Airway epithelial cell (primary cell): ENCODE measurements around the gene NDUFB4. TPM values are rescaled to one million over a fixed set of nuclear protein-coding genes. Genes with fewer than 3 reads are reported as not detected.

Experiments used
- total RNA-seq: library from RNA; depleted of rRNA; stranded (reverse); fragments of >200 nt; gene quantifications from 2 replicates; pipeline ENCODE4 v1.2.3, GENCODE V29; 2015

The NDUFB4 gene
- 152 and 271 TPM in 2 replicates for total RNA-seq

DNA sequence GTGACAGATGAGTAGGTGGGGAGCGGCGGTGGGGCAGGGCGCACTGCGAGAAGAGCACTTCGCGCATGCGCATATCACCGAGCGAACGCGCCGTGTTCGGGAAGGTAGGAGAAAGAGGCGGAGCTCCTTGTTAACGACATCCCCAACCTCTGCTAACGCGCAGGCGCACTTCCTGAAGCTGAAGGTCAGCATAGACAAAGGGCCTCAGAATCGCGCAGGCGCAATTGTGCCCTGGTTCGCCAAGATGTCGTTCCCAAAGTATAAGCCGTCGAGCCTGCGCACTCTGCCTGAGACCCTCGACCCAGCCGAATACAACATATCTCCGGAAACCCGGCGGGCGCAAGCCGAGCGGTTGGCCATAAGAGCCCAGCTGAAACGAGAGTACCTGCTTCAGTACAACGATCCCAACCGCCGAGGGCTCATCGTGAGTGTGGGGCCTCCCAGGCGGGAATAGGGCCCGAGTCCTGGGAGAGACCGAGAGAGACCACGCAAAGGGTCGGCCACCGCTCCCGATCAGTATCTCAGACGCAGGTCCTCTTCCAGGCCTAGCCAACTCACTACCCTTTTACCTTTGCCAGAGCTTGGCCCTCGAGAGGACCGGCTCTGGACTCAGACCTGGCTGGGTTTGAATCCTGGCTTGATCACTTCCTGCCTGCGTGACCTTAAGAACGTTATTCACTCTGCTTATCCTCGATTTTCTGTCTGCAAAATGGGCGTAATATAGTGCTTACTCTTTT is at the start of gene NDUFB4:
Gene NDUFB4 (plus strand): TSS at position 221 of the 737 bp plus-strand sequence. CDS start 24 bp downstream, at position 245.

Other genes with a start within 250 kb of the NDUFB4 start
- gene LRRC58, start 247.0 kb upstream of the NDUFB4 start, total RNA-seq = 22.5 and 22.9 TPM in 2 replicates
- gene FSTL1, start 145.3 kb upstream of the NDUFB4 start, total RNA-seq = 69.8 and 103 TPM in 2 replicates
- gene HGD, start 85.9 kb downstream of the NDUFB4 start, total RNA-seq = 0.05 TPM in 1 of 2 replicates, not detected in the other
- gene RABL3, start 146.2 kb downstream of the NDUFB4 start, total RNA-seq = 7.2 and 13.2 TPM in 2 replicates
- gene GTF2E1, start 146.4 kb downstream of the NDUFB4 start, total RNA-seq = 12.8 and 13.8 TPM in 2 replicates